Mucosa of descending colon (tissue), 3 donors: ENCODE data around the gene CD48. TPM values are rescaled to one million over a fixed set of nuclear protein-coding genes. Genes with fewer than 3 reads are reported as not detected.
A peak's percentile ranks its signal among the peaks of the same experiment; 100 is the strongest.

Experiments
- ATAC-seq: fragments of 200-7000 bp; cut with Tn5 transposase; one replicate; pipeline ENCODE4 v1.9.1; 2020; ENCODE audit warnings: mild to moderate bottlenecking, moderate library complexity
- DNase-seq, 3 donors: peaks; one replicate each; pipeline ENCODE4 v3.0.0-alpha.2; 2020
- H3K36me3 ChIP-seq: fragments of 200-600 bp; one replicate; pipeline ENCODE4 v1.8.0; 2021; ENCODE audit warnings: low read depth, mild to moderate bottlenecking
- H3K4me1 ChIP-seq: fragments of 200-600 bp; one replicate; pipeline ENCODE4 v1.8.0; 2021; ENCODE audit warnings: low read depth, mild to moderate bottlenecking
- H3K4me3 ChIP-seq: fragments of 200-600 bp; one replicate; pipeline ENCODE4 v1.8.0; 2021; ENCODE audit warnings: mild to moderate bottlenecking
- H3K9me3 ChIP-seq: fragments of 200-600 bp; one replicate; pipeline ENCODE4 v1.8.0; 2021; ENCODE audit warnings: mild to moderate bottlenecking
- intact Hi-C, 2 donors: fragments of 100-400 bp; cut with DNase I in 1 of 2; cut with micrococcal nuclease in 1 of 2; formaldehyde crosslinking; loops; one replicate each; pipeline versions ENCODE4 v1.11.0 to v1.11.1; 2022; cut with DNase I, micrococcal nuclease
- total RNA-seq, 3 donors: library from RNA; stranded (reverse); fragmentation: NEBNext Ultra II Directional in 2 of 3; extraction: Animal tissue kit (Norgen Biotek cat#: 25700) in 2 of 3; gene quantifications; one replicate each; pipeline versions ENCODE4 v1.2.1 to v1.2.4, GENCODE V29; 2021 to 2023
- TF ChIP-seq, protein P1 (sequence below): fragments of 200-600 bp; IDR thresholded peaks from one replicate; pipeline ENCODE4 v1.8.0; 2022; ENCODE audit warnings: antibody characterized with exemption, mild to moderate bottlenecking
- donor health status: DM: no; HTN: no; CAD: no; lungs with moderate emphysema.
- donor health status: DM: no; HTN: no; CAD: no.
- donor health status: DM: no; HTN: yes; CAD: no.

The CD48 gene
- total RNA-seq, 3 donors from 2014 or later, result 5.9 to 8.6 (median 6.1) TPM

DNA sequence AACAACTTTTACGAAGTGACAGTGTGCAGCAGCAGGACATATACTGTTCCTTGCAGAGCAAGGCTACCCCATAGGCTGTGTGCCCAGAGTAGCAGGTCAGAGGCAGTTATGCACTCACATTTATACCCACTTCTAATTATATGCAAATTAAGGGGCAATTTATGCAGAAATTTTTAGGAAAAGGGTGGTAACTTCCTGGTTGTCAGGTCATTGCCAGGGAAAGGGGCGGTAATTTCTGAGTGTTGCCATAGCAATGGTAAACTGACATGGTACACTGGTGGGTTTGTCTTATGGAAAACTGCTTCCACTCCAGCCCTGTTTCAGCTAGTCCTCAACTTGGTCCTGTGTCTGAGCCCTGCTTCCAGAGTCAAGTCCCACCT lies 52.8 kb downstream of the CD48 start:
- no peaks in the 10 kb centered on the region for H3K4me1 ChIP-seq
- no peaks in the 10 kb centered on the region for H3K36me3 ChIP-seq
- no peak overlapping the region for H3K4me3 ChIP-seq
- TF ChIP-seq, protein P1, sequence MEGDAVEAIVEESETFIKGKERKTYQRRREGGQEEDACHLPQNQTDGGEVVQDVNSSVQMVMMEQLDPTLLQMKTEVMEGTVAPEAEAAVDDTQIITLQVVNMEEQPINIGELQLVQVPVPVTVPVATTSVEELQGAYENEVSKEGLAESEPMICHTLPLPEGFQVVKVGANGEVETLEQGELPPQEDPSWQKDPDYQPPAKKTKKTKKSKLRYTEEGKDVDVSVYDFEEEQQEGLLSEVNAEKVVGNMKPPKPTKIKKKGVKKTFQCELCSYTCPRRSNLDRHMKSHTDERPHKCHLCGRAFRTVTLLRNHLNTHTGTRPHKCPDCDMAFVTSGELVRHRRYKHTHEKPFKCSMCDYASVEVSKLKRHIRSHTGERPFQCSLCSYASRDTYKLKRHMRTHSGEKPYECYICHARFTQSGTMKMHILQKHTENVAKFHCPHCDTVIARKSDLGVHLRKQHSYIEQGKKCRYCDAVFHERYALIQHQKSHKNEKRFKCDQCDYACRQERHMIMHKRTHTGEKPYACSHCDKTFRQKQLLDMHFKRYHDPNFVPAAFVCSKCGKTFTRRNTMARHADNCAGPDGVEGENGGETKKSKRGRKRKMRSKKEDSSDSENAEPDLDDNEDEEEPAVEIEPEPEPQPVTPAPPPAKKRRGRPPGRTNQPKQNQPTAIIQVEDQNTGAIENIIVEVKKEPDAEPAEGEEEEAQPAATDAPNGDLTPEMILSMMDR, result no peak
- no peak for ATAC-seq
- no peak for DNase-seq
- intact Hi-C loops, result no loop called here
- H3K9me3 ChIP-seq, result no peaks in the 10 kb centered on the region

DNA sequence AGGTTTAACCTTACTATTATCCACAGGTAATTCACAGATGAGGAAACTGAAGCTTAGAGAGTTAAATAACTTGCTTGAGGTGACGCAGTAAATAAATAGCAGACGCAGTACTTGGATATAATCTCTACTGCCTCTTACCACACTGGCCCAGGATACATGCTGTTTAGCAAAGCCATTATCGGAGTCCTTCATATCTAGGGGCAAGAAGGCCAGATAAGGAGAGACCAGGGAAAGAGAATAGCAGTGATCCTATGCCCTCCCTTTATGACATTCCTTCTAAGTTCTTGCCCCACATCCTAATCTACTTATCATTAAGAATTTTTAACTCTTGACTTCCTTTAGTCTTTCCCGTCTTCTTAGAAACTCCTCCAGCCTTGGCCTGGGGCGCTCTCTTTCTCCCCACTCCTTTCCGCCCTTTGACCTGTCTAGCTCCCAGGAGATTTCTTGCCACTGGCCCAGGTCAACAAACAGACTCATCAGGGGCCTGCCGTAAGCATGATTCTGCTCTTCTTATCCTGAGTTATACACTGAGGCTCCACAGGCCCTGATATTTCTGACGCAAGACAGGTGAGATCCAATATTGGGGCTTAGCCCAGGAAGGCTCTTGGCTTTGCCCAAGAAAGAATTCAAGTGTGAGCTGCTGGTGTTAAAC lies 53.3 kb downstream of the CD48 start:
- H3K4me1 ChIP-seq, result no peaks in the 10 kb centered on the region
- intact Hi-C loops, result no loop called here
- TF ChIP-seq, protein P1, result no peak
- ATAC-seq (no peak), DNase-seq (no peak)
- H3K4me3 ChIP-seq, result no peak overlapping the region
- no peaks in the 10 kb centered on the region for H3K9me3 ChIP-seq
- no peaks in the 10 kb centered on the region for H3K36me3 ChIP-seq

DNA sequence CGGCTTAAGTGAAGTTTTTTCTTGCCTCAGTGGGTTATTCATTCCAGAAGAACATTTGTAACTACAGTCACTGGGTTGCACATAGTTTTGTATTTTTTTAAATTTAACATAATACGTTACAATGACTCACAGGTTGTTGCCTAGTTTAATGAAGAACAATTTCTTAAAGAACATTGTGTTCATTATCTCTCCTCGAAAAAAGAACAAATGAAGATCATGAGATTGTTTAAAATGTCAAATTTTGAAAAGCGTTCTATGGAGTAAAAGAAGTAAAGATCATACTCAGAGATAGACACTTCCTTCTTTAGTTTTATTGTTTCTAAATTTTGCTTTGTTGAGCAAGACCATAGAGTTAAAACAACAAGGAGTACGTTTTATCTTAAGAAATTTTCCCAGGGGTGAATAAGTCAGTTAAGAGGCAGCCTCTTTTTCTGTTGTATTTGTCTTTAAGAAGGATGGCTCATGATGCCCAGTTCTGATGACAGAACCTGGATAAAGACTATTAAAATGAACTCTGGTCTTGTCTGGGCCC lies 54.3 kb downstream of the CD48 start:
- ATAC-seq (no peak), DNase-seq (no peak)
- Histone ChIP-seq H3K9me3 (no peaks in the 10 kb centered on the region), H3K36me3 (no peaks in the 10 kb centered on the region), H3K4me3 (no peak overlapping the region), H3K4me1 (no peaks in the 10 kb centered on the region)
- TF ChIP-seq, protein P1, result no peak
- intact Hi-C loops, result no loop called here

DNA sequence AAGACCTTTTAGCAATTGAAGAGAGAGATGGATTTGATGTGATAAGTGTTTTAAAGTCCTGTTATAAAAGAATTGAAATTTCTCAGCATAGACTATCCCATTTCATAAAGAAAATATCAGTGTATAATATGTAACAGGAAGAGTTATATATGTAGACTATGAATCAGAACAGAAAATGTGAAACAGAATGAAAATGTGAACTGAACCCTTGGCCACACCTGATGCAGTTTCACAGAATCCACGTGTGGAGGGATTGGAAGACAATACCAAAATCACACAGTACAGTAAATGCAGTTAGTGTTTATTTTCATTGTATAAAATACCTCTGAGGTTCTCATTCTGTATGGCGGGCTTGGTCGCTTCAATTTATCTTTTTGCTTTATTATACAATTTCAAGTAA lies 54.9 kb downstream of the CD48 start:
- no peak overlapping the region for H3K4me3 ChIP-seq
- DNase-seq (no peak), ATAC-seq (no peak)
- no peaks in the 10 kb centered on the region for H3K36me3 ChIP-seq
- TF ChIP-seq, protein P1, result no peak
- intact Hi-C loops, result no loop called here
- H3K4me1 ChIP-seq, result no peaks in the 10 kb centered on the region
- H3K9me3 ChIP-seq, result no peaks in the 10 kb centered on the region

DNA sequence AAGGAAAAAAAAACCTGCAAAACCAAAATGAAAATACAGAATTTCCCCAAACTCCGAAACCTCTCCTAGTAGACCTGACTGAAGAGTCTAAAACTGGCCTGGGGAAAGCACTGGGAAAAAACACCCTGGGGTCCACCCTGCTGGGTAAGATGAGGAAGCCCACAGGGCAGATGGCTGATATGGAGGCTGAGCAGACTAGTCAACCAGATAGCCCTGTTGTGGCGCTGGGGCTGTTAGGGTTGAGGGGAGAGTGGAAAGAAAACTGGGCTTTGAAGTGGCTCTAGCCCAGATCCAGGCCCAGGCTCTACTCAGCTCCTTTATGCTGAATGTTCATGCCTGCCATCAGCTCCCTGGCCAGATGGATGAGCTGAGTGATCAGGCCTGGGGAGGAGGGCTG lies 58.0 kb downstream of the CD48 start:
- Histone ChIP-seq H3K4me1 (no peaks in the 10 kb centered on the region), H3K36me3 (no peaks in the 10 kb centered on the region), H3K9me3 (no peaks in the 10 kb centered on the region), H3K4me3 (no peak overlapping the region)
- ATAC-seq (peak; percentile 22), DNase-seq (no peak)
- TF ChIP-seq, protein P1, result no peak
- intact Hi-C loops, result no loop called here
